ENCODE results near the gene WDR31.

DNA sequence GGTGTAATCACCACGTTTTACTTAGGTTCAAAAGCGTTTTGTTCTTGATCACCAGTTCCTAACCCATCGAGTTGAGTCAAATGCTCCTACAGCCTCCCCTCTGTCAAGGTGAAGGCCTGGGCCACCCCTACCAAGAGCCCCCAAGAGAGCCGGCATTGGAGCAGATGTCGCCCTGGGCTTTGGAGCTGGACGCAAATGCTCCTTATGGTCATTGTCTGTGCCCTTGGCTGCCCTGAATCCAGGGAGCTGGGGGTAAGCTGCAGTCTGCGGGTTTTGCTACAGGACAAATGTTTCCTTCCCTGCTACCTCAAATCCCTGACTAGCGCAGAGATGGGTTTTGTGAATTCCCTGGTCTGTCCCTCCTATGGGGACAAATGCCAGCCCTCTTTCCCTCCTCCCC is 41.8 kb downstream of the WDR31 start:
- TF ChIP-seq, protein P1, sequence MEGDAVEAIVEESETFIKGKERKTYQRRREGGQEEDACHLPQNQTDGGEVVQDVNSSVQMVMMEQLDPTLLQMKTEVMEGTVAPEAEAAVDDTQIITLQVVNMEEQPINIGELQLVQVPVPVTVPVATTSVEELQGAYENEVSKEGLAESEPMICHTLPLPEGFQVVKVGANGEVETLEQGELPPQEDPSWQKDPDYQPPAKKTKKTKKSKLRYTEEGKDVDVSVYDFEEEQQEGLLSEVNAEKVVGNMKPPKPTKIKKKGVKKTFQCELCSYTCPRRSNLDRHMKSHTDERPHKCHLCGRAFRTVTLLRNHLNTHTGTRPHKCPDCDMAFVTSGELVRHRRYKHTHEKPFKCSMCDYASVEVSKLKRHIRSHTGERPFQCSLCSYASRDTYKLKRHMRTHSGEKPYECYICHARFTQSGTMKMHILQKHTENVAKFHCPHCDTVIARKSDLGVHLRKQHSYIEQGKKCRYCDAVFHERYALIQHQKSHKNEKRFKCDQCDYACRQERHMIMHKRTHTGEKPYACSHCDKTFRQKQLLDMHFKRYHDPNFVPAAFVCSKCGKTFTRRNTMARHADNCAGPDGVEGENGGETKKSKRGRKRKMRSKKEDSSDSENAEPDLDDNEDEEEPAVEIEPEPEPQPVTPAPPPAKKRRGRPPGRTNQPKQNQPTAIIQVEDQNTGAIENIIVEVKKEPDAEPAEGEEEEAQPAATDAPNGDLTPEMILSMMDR (IDR thresholded peaks at IDR 0.05), result no peak
- no peak for TF ChIP-seq POLR2A (IDR thresholded peaks at IDR 0.05)
